GM23248 (cell line): ENCODE results near the gene FUCA2.

ENCODE experiments used
- EZH2 ChIP-seq: fragments of 200-600 bp; sonication (generic); IDR thresholded peaks from 2 replicates; pipeline ENCODE4 v1.6.1; 2018; ENCODE audit warnings: antibody characterized with exemption, mild to moderate bottlenecking; ENCODE audit not compliant: insufficient read depth, poor library complexity, severe bottlenecking
- EZH2phosphoT487 ChIP-seq: fragments of 200-600 bp; sonication (generic); IDR thresholded peaks from 2 replicates; pipeline ENCODE4 v1.6.1; 2018; ENCODE audit warnings: antibody characterized with exemption, moderate library complexity, mild to moderate bottlenecking, low read depth; ENCODE audit not compliant: insufficient read depth

- TF ChIP-seq EZH2 (no peak), EZH2phosphoT487 (no peak)
Measured at GRCh38 chr6:143546599-143546998, 35.1 kb upstream of the FUCA2 start.
